ENCODE results near the gene LRMDA. TPM values are rescaled to one million over a fixed set of nuclear protein-coding genes. Genes with fewer than 3 reads are reported as not detected.

The LRMDA gene
- total RNA-seq, 3 donors from 2014 or later = 9.4 to 14.9 (median 10.3) TPM

DNA sequence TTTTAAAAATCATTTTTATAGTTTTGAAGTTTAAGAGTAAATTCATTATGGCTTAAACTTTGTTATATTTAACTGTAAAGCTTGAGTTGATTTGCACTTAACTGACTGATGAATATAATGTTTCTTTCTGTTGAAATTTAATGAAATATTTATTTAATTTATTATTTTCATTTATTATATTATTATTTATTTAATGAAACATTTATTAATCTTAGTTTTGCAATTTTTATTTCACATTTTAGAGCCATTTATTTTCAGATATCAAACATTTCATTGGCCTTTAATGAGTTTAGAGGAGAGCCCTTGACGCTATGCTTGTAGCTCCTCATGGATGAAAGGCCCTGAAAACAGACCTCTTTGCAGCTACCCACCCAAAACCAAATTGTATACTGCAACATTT is 570.0 kb downstream of the LRMDA start:
- H3K4me1 ChIP-seq (ENCODE audit: low read depth) = no peaks in the 10 kb centered on the region
- intact Hi-C loops (cut with DNase I, micrococcal nuclease) = no loop called here
- no peaks in the 10 kb centered on the region for H3K9me3 ChIP-seq
- no peak for TF ChIP-seq CTCF (IDR thresholded peaks at IDR 0.05)
- H3K36me3 ChIP-seq (ENCODE audit: low read depth) = no peaks in the 10 kb centered on the region
- H3K4me3 ChIP-seq = no peak overlapping the region
- DNase-seq = no peak
- ATAC-seq = no peak

- no peak overlapping the region for H3K4me3 ChIP-seq
- no peaks in the 10 kb centered on the region for H3K36me3 ChIP-seq (ENCODE audit: low read depth)
- no peak for ATAC-seq
- H3K4me1 ChIP-seq (ENCODE audit: low read depth) = no peaks in the 10 kb centered on the region
- TF ChIP-seq CTCF (IDR thresholded peaks at IDR 0.05) = no peak
- H3K9me3 ChIP-seq = no peaks in the 10 kb centered on the region
- DNase-seq = no peak
- intact Hi-C loops (cut with DNase I, micrococcal nuclease) = no loop called here
These were observed 570.9 kb downstream of the LRMDA start for GRCh38 chr10:76002262-76002854.

DNA sequence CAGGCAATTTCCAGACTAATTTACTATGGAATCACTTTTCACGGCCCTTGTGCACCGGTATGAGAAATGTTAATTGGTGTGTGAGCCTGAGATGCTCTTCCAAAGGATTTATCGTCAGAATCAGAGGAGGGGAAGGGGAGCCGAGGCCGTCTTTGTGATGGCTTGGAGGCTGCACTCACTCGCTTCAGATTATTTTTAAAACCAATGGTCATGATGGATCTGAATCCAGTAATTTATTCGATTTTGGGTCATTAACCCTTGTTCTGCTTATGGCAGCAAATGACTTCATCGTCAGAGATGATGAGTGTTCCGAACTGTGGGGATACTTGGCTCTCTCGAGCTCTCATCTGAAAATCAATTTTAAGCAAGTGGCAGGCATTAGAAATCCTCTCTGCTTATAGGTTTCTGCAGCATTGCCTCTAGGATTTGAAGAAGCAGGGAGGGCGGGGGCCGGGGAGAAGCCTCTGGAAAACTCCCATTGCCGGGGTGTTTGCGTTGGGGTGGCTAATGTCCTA is 576.3 kb downstream of the LRMDA start:
- no peak overlapping the region for H3K4me3 ChIP-seq
- ATAC-seq = no peak

GRCh38 chr10:76009531-76009930 is 578.1 kb downstream of the LRMDA start:
- intact Hi-C loops (cut with DNase I, micrococcal nuclease) = no loop called here
- DNase-seq = no peak
- TF ChIP-seq CTCF (IDR thresholded peaks at IDR 0.05) = no peak

More for the DNA sequence above, 576.3 kb downstream of the LRMDA start:
- no peak for DNase-seq
- no peak for TF ChIP-seq CTCF (IDR thresholded peaks at IDR 0.05)
- no peaks in the 10 kb centered on the region for H3K4me1 ChIP-seq (ENCODE audit: low read depth)
- H3K9me3 ChIP-seq = no peaks in the 10 kb centered on the region
- H3K36me3 ChIP-seq (ENCODE audit: low read depth) = no peaks in the 10 kb centered on the region
- intact Hi-C loops (cut with DNase I, micrococcal nuclease) = no loop called here

GRCh38 chr10:76010703-76011102 is 579.3 kb downstream of the LRMDA start:
- no peak for TF ChIP-seq CTCF (IDR thresholded peaks at IDR 0.05)
- Histone ChIP-seq H3K4me1 (ENCODE audit: low read depth) (no peaks in the 10 kb centered on the region), H3K4me3 (no peak overlapping the region), H3K9me3 (no peaks in the 10 kb centered on the region), H3K36me3 (ENCODE audit: low read depth) (no peaks in the 10 kb centered on the region)
- DNase-seq (no peak), ATAC-seq (no peak)
- intact Hi-C loops (cut with DNase I, micrococcal nuclease) = no loop called here

More at GRCh38 chr10:76009531-76009930, 578.1 kb downstream of the LRMDA start:
- ATAC-seq = no peak
- H3K4me1 ChIP-seq (ENCODE audit: low read depth) = no peaks in the 10 kb centered on the region
- no peaks in the 10 kb centered on the region for H3K36me3 ChIP-seq (ENCODE audit: low read depth)
- no peaks in the 10 kb centered on the region for H3K9me3 ChIP-seq
- no peak overlapping the region for H3K4me3 ChIP-seq

Measured in mucosa of descending colon (tissue), 3 donors.